A549 (cell line): Measurements from ENCODE around the gene ZNF484. TPM values are rescaled to one million over a fixed set of nuclear protein-coding genes. Genes with fewer than 3 reads are reported as not detected.
"Not testable (repeated sequence)": the region's sequence is repeated elsewhere in the genome, so short reads cannot be mapped to it uniquely, and the experiment has no call there.

ENCODE experiments used
- ATAC-seq, 2 experiments: fragments of 200-7000 bp in 1 of 2; fragments of >200 bp in 1 of 2; cut with Nextera tagmentation in 1 of 2; cut with Tn5 transposase in 1 of 2; 3 replicates each; pipeline versions ENCODE4 v1.8.0 to v1.9.1; 2018 to 2020; ENCODE audit warnings: mild to moderate bottlenecking in 1 of 2, moderate library complexity in 1 of 2
- CTCF ChIA-PET: fragments of 300-600 bp; sonication (Branson Sonifier 250); formaldehyde crosslinking; extraction: SDS; loops from one replicate; lab custom pipeline; 2021; ENCODE audit warnings: antibody characterized with exemption, inconsistent platforms; lab: Yijun Ruan, JAX
- POLR2A ChIA-PET: fragments of 350-600 bp; formaldehyde crosslinking; extraction: SDS; loops from one replicate; lab custom pipeline; 2021; ENCODE audit warnings: antibody characterized with exemption, inconsistent platforms; lab: Yijun Ruan, JAX
- DNase-seq, 2 experiments: peaks; one replicate each; pipeline versions ENCODE4 v3.0.0 to v3.0.0-alpha.2; 2011 to 2016; ENCODE audit warnings: low read depth in 1 of 2, low spot score in 1 of 2
- FAIRE-seq: peaks from 2 replicates; lab custom pipeline; 2011; peaks lifted over from hg19 to GRCh38; lab: Jason Lieb, UNC
- H3K27ac ChIP-seq, 2 experiments: fragments of >200 bp; sonication (Bioruptor Twin); formaldehyde crosslinking; 3 replicates each; pipeline ENCODE4 v1.5.1; 2016 to 2017
- H3K4me1 ChIP-seq: fragments of >200 bp; sonication (Bioruptor Twin); formaldehyde crosslinking; 3 replicates; pipeline ENCODE4 v1.6.1; 2016
- H3K4me2 ChIP-seq: fragments of >200 bp; sonication (Bioruptor Twin); formaldehyde crosslinking; 3 replicates; pipeline ENCODE4 v1.6.1; 2016
- H3K4me3 ChIP-seq: fragments of >200 bp; sonication (Bioruptor Twin); formaldehyde crosslinking; 3 replicates; pipeline ENCODE4 v1.5.1; 2016
- H3K9me3 ChIP-seq: fragments of >200 bp; sonication (Bioruptor Twin); formaldehyde crosslinking; 3 replicates; pipeline ENCODE4 v1.6.1; 2016
- BHLHE40 ChIP-seq: IDR thresholded peaks from 2 replicates; pipeline ENCODE4 v1.6.1; 2012; ENCODE audit warnings: low read depth, low read length, inconsistent platforms
- CHD4 ChIP-seq: fragments of 200-600 bp; sonication (generic); IDR thresholded peaks from 2 replicates; pipeline ENCODE4 v1.6.1; 2016; ENCODE audit warnings: antibody characterized with exemption, mild to moderate bottlenecking, borderline replicate concordance
- EHF ChIP-seq: fragments of 250-450 bp; sonication (Bioruptor Pico); IDR thresholded peaks from 2 replicates; pipeline ENCODE4 v1.5.0; 2020; ENCODE audit warnings: mild to moderate bottlenecking
- EHMT2 ChIP-seq: fragments of 200-600 bp; sonication (generic); IDR thresholded peaks from 2 replicates; pipeline ENCODE4 v1.6.1; 2016; ENCODE audit warnings: antibody characterized with exemption, low read depth, mild to moderate bottlenecking, moderate library complexity
- HDAC2 ChIP-seq: fragments of 200-600 bp; sonication (generic); IDR thresholded peaks from 2 replicates; pipeline ENCODE4 v1.6.1; 2016
- HOXB5 ChIP-seq: fragments of 250-450 bp; sonication (Bioruptor Pico); IDR thresholded peaks from 2 replicates; pipeline ENCODE4 v1.5.0; 2020; ENCODE audit warnings: mild to moderate bottlenecking, moderate library complexity
- KDM1A ChIP-seq: fragments of 200-600 bp; sonication (generic); IDR thresholded peaks from 2 replicates; pipeline ENCODE4 v1.6.1; 2016; ENCODE audit warnings: low read depth, mild to moderate bottlenecking
- KDM5A ChIP-seq: fragments of 200-600 bp; sonication (generic); IDR thresholded peaks from 2 replicates; pipeline ENCODE4 v1.6.1; 2016; ENCODE audit warnings: antibody characterized with exemption, mild to moderate bottlenecking
- MAFK ChIP-seq: fragments of 450-650 bp; IDR thresholded peaks from 2 replicates; pipeline ENCODE4 v1.6.1; 2014; ENCODE audit not compliant: partially characterized antibody
- MAX ChIP-seq: IDR thresholded peaks from 2 replicates; pipeline ENCODE4 v1.6.1; 2012
- MYC ChIP-seq: IDR thresholded peaks from 2 replicates; pipeline ENCODE4 v1.6.1; 2012; ENCODE audit warnings: mild to moderate bottlenecking, inconsistent platforms, low read length, improper control_type of control experiment, borderline replicate concordance
- PBX3 ChIP-seq: IDR thresholded peaks from 2 replicates; pipeline ENCODE4 v1.6.1; 2012
- POLR2AphosphoS2 ChIP-seq: conservative IDR thresholded peaks from 2 replicates; pipeline ENCODE4 v1.6.1; 2012; ENCODE audit warnings: low read length, improper control_type of control experiment, inconsistent platforms
- RAD21 ChIP-seq, 2 experiments: fragments of >200 bp in 1 of 2; sonication (Bioruptor Twin) in 1 of 2; formaldehyde crosslinking in 1 of 2; IDR thresholded peaks in 1 of 2; conservative IDR thresholded peaks in 1 of 2; 2 replicates in 1 of 2; 3 replicates in 1 of 2; pipeline ENCODE4 v1.6.1; 2012 to 2018; ENCODE audit warnings: inconsistent platforms in 1 of 2
- RFX5 ChIP-seq: fragments of 450-650 bp; IDR thresholded peaks from 2 replicates; pipeline ENCODE4 v1.7.1; 2014; ENCODE audit warnings: antibody characterized with exemption, mild to moderate bottlenecking, moderate library complexity
- USF2 ChIP-seq: fragments of 450-650 bp; IDR thresholded peaks from 2 replicates; pipeline ENCODE4 v1.6.1; 2014; ENCODE audit warnings: antibody characterized with exemption
- ZFP36 ChIP-seq: fragments of 450-650 bp; IDR thresholded peaks from 2 replicates; pipeline ENCODE4 v1.6.1; 2014; ENCODE audit warnings: borderline replicate concordance; ENCODE audit not compliant: partially characterized antibody
- WGBS: methylation state at CpG from one replicate; pipeline ENCODE4 v1.1.6; 2017; ENCODE audit errors: missing lambda C conversion rate; 5-methylcytosine and 5-hydroxymethylcytosine counted together
- polyA plus RNA-seq, 4 experiments: library from polyadenylated mRNA; depleted of rRNA in 3 of 4; stranded (reverse); fragments of >200 nt; fragmentation: RNase III in 1 of 4; extraction: RNeasy Plus Mini Kit Qiagen cat#74134 plus additional on column Dnase treatment in 1 of 4; gene quantifications; 2 replicates in 3 of 4; 3 replicates in 1 of 4; pipeline ENCODE4 v1.2.3, GENCODE V29; 2011 to 2017

ZNF484 gene
- polyA plus RNA-seq, 2 of the 4 experiments (the other 2 are of a cell fraction): 2.3 to 5.6 TPM

GRCh38 chr9:92870289-92870688, 7.5 kb downstream of the ZNF484 start:
- Histone ChIP-seq H3K4me3 (no peak overlapping the region), H3K4me2 (no peak overlapping the region), H3K9me3 (0 out of 3 replicates have a peak, but pooled peaks cover 3% of the 10 kb centered on the region), H3K4me1 (no peaks in the 10 kb centered on the region), H3K27ac (no peak overlapping the region)
- ChIA-PET CTCF (interaction anchor here (0.5 kb wide), 1 partner anchor 1281 kb away, joined by 4 read pairs; no protein-coding TSS in a partner anchor), POLR2A (no interaction called here)
- 93% methylated on average over 2 of the region's 2 CpGs for WGBS
- no peak for FAIRE-seq
- no peak for ATAC-seq
- TF ChIP-seq HDAC2: no peak
- no peak for DNase-seq

- CTCF ChIA-PET, H3K4me2 ChIP-seq, DNase-seq, H3K4me3 ChIP-seq, H3K4me1 ChIP-seq, POLR2A ChIA-PET, ATAC-seq, FAIRE-seq, H3K9me3 ChIP-seq, H3K27ac ChIP-seq: not testable (repeated sequence)
- WGBS: 93% methylated on average over 2 of the region's 2 CpGs
These were observed 11.2 kb downstream of the ZNF484 start for GRCh38 chr9:92866600-92866999.

- H3K4me1 ChIP-seq: no peaks in the 10 kb centered on the region
- CTCF ChIA-PET: interaction anchor here (0.7 to 0.8 kb wide), 2 partner anchors 136 to 697 kb away, joined by 3 read pairs; no protein-coding TSS in a partner anchor
- ATAC-seq: no peak
- 91% methylated on average over 5 of the region's 5 CpGs for WGBS
- TF ChIP-seq MYC (no peak), MAFK (peak; percentile 25)
- TF ChIP-seq, all 56 proteins: peak for 1
- DNase-seq: no peak
- H3K27ac ChIP-seq: no peak overlapping the region
- H3K4me2 ChIP-seq: no peak overlapping the region
- POLR2A ChIA-PET: no interaction called here
- H3K4me3 ChIP-seq: no peak overlapping the region
- no peak for FAIRE-seq
- peaks cover 17% of the 10 kb centered on the region for H3K9me3 ChIP-seq
These were observed 13.7 kb downstream of the ZNF484 start for GRCh38 chr9:92864152-92864551.

- DNase-seq: no peak
- POLR2A ChIA-PET: no interaction called here
- no peaks in the 10 kb centered on the region for H3K4me1 ChIP-seq
- no peak overlapping the region for H3K27ac ChIP-seq
- H3K4me2 ChIP-seq: no peak overlapping the region
- no peak overlapping the region for H3K4me3 ChIP-seq
- peaks cover 30% of the 10 kb centered on the region for H3K9me3 ChIP-seq
- WGBS: 76% methylated on average over 1 of the region's 1 CpG
- no peak for TF ChIP-seq HOXB5
- TF ChIP-seq EHF (CRISPR knock-in tag): no peak
- no peak for TF ChIP-seq HDAC2
- no peak for TF ChIP-seq KDM1A
- no peak for TF ChIP-seq ZFP36
- no peak for TF ChIP-seq EHMT2
- no peak for TF ChIP-seq BHLHE40
- no peak for TF ChIP-seq RAD21 (conservative IDR thresholded peaks at IDR 0.05 in 1 of 2, IDR thresholded peaks at IDR 0.05 in 1 of 2)
- no peak for TF ChIP-seq POLR2AphosphoS2
- TF ChIP-seq USF2: no peak
- TF ChIP-seq CHD4: no peak
- TF ChIP-seq RFX5: no peak
- TF ChIP-seq KDM5A: no peak
- TF ChIP-seq MAFK: no peak
- TF ChIP-seq PBX3: no peak
- no peak for TF ChIP-seq MAX
- TF ChIP-seq, all 56 proteins: peak for 0
- ATAC-seq (no peak), FAIRE-seq (no peak)
- CTCF ChIA-PET: no interaction called here
These were observed 17.0 kb downstream of the ZNF484 start for GRCh38 chr9:92860867-92861266.
